GM18907 (cell line): ENCODE data around the gene HDAC1.

ENCODE experiments used
- ATAC-seq: cut with Tn5 transposase; IDR thresholded peaks from one replicate; pipeline ENCODE4 v1.9.1; 2021; ENCODE audit warnings: mild to moderate bottlenecking, moderate library complexity; ENCODE audit not compliant: unreplicated experiment

The HDAC1 gene

GRCh38 chr1:32364836-32365235 is 73.0 kb downstream of the HDAC1 start:
- ATAC-seq = no peak

- no peak for ATAC-seq
These were observed 73.6 kb downstream of the HDAC1 start for GRCh38 chr1:32365445-32365844.

- ATAC-seq = no peak
These were observed 76.2 kb downstream of the HDAC1 start for GRCh38 chr1:32367912-32368635.

- ATAC-seq = no peak
These were observed 80.4 kb downstream of the HDAC1 start for GRCh38 chr1:32372149-32372756.

GRCh38 chr1:32373996-32374592 is 82.2 kb downstream of the HDAC1 start:
- ATAC-seq = no peak

GRCh38 chr1:32376199-32376598 is 84.3 kb downstream of the HDAC1 start:
- ATAC-seq = no peak

GRCh38 chr1:32377541-32378220 is 85.8 kb downstream of the HDAC1 start:
- no peak for ATAC-seq

GRCh38 chr1:32380057-32380456 is 88.2 kb downstream of the HDAC1 start:
- ATAC-seq = no peak
